ENCODE results near the gene NXNL1.
A peak's percentile ranks its signal among the peaks of the same experiment; 100 is the strongest.
"Not testable (repeated sequence)": the region's sequence is repeated elsewhere in the genome, so short reads cannot be mapped to it uniquely, and the experiment has no call there.

The NXNL1 gene

DNA sequence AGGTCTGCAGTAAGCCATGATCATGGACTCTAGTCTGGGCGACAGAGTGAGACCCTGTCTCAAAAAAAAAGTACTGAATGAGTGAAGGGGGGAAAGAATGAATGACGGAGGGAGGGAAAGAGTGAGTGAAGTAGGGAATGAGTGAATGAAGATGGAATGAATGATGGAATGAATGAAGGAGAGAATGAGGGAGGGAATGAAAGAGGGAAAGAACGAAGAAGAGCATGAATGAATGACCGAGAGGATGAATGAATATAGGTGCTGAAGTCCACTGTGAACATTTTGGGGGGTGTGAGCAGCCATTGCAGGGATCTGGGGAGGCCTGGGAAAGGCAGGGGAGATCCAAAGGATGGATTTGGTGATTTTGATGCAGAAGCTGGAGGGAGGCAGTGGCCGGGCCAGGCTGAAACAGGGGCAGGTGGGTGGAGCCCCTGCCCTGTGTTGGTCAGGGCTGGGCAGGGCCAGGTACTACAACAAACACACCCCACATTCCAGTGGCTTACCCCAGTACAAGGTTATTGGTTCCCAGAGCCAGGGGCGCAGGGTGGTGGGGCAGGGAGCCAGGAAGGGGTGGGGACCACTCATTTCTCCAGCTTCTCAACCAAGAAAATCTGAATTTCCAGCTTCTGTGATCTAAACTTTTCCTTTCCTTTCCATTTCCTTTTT is 23.9 kb upstream of the NXNL1 start:
- no peak for DNase-seq

DNA sequence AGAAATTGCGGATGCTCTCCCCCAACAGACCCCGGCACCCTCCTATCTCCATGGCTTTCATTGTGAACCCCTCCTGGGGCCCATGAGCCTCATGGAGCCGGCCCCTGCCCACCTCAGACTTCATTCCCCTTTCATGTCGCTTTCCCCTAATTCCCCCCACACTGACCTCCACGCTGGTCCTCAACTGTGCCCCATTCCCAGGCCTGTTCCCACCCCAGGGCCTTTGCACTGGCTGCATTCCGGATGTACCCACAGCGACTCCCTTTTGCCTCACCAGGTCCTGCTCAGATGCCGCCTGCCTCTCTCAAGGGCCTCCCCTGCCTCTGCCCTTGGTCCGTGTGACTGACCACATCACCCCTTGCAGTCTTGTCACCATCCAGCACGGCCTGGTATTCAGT is 22.9 kb upstream of the NXNL1 start:
- DNase-seq = no peak

DNA sequence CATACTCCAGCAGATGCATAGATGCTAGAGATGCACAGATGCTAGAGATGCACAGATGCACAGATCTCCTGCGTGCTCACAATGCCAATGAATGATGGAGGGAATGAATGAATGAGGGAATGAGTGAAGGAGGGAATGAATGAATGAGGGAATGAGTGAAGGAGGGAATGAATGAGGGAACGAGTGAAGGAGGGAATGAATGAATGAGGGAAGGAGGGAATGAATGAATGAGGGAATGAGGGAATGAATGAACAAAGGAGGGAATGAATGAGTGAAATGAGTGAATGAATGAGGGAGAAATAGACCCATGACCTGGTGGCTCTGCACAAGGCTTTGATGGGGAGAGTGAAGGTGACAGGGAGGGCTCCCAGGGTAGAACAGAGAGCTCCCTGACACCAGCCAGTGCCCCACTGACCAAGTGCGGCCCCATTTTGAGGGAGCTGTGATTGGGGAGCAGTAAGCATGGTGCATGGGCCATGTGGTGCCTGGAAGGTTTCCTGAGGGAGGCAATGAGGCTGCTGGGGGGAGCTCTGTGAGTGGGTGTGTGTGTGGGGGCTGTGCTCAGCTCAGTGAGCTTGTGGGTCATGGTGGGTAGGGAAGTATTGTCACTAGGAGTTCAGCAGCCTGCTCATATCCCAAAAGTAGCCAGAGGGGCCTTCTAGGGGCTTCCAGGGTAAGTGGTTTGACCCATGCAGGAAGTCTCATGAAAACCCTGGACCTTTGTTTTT is 22.3 kb upstream of the NXNL1 start:
- DNase-seq = no peak

DNA sequence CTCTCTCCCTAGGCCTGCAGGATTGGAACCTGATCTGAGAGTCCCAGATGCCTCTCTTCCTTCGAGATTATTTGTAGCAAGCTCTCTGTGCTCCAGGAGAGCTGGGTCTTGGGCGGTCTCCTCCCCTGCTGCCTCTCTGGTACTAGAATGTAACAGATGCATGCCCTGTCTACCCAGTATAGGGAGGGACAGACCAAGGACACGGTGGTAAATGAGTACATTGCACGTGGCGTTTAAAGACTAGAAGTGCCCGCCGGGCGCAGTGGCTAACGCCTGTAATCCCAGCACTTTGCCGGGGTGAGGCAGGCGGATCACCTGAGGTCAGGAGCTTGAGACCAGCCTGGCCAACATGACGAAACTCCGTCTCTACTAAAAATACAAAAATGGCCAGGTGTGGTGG is 21.3 kb upstream of the NXNL1 start:
- no peak for DNase-seq

DNA sequence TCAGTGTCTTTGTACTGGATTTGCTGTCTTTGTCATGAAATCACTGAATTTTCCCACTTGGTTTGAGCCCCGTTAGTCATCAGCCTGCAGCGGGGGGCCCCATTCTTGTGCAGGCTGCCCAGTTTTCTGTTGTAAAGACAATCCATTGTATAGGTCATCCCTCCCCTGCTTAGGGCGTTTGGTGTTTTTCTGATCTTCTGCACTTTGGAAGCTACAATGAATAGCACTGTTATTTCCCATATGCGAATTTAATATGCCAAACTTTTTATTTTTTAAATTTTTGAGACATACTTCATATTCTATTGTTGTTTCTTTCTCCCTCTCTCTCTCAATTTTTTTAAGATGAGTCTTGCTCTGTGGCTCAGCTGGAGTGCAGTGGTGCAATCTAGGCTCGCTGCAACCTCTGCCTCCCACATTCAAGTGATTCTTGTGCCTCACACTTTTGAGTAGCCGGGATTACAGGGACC is 18.6 kb upstream of the NXNL1 start:
- DNase-seq = no peak

DNA sequence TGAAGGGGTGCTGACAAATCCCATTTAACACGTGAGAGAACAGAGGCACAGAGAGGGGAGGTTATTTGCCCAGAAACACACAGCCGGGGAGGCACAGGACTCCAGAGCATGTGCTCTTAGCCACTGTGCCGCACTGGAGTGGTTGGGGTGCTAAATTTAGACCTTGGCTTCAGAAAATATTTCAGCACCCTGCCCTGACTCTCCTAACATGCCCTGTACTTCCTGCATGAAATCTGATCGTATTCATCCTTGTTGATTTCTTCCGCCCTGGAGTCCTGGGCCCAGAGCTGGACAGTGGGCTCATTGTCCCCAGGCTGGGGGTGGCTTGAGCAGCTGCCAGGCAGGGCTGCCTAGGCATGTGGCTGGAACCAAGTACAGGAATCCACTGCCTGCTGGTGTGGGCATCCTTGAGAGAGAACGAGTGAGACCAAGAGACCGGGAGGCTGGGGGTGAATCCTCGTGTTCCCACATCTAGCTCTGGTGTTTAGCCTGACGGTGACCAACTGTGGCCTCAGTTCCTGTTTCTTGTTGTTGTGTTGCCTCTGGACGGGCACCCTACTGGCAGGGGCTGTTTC is 14.9 kb upstream of the NXNL1 start:
- DNase-seq = no peak

DNA sequence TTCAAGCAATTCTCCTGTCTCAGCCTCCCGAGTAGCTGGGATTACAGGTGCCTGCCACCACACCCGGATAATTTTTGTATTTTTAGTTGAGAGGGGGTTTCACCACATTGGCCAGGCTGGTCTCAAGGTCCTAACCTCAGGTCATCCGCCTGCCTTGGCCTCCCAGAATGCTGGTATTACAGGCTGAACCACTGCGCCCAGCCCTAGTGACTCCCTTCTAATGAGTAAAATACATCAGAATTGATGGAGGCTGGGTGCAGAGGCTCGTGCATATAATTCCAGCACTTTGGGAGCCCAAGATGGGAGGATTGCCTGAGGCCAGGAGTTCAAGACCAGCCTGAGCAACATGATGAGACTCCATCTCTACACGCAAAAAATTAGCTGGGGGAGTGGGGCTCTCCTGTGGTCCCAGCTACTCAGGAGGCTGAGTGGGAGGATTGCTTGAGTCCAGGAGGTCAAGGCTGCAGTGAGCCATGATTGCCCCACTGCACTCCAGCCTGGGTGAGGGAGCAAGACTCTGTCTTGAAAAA is 14.3 kb upstream of the NXNL1 start:
- not testable (repeated sequence) for DNase-seq

DNA sequence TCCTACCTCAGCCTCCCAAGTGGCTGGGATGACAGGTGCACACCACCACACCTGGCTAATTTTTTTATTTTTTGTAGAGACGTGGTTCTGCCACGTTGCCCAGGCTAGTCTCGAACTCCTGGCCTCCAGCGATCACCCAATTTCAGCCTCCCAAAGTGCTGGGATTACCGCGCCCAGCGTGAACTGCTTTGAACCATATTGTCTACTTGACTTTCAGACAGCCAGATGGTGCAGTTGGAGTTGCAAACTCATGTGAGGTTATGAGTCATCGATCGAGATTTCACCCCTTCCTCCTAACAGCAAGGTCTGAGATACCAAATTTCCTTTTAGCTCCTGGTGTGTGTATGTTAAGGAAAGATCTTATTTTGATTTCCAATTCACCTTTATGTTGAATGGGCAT is 12.3 kb upstream of the NXNL1 start:
- DNase-seq = peak; percentile 39

DNA sequence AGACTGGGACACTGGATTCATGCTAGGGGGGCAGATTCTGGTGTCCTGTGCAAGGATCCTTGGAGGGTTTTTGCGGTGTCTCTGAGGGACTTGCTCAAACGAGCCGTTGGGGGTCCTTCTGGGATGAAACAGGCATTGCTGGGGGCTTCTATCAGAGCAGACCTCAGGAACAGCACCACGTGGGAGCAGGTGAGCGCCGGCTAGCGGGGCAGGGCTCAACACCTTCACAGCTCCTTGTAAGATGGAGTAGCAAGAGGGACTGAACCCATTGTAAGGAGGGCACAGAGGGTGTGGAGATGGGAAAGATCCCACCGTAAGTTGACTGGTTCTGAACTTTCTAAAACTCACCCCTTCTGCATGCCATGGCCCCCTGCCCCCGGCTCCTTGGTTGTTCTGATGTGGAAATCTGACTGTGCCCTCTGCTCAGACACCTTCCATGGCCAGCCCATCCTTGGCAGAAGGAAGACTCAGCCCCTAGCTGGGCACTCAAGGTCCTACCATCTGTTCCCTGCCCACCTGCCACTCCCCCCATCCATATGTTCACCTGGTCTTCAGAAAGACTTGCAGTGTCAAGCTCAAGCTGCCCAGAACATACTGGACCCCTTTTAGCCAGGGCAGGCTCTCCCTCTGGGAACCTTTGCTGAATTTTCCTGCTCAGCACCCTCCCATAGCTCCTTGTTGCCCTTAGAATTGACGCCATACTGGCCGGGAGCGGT is 10.8 kb upstream of the NXNL1 start:
- no peak for DNase-seq

DNA sequence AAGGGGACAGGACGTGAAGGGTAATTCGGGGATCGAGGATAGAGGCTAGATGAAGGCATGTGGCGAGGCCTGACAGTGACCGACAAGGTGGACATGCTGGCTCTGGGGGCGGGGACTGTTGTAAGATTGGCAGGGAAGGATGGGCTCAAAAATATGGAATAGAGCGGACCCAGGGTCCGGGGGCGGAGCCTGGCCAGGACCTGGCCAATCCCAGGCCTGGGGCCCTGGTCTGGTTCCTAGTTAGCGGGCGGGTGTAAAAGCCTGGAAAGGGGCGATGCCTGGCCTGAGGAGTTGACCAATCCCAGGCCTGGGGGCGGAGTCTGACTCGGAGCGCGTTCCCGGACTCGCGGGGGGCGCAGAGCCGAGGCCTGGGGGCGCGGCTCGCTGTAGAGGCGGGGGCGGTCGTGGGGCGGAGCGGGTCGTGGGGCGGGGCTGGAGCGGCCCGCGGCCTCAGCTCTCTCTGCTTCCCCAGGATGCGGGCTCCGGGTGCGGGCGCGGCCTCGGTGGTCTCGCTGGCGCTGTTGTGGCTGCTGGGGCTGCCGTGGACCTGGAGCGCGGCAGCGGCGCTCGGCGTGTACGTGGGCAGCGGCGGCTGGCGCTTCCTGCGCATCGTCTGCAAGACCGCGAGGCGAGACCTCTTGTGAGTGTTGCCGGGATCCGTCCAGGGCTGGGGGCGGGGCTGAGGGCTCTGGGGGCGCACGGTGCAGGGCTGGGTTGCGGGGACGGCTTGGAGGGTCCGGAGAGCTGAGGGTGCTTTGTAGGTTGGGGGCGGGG is 9.5 kb upstream of the NXNL1 start, which contains the start of gene SLC27A1:
Gene SLC27A1 (plus strand): TSS at position 457 of the 774 bp plus-strand sequence. CDS start 17 bp downstream, at position 474.
- peak; percentile 97 for DNase-seq

DNA sequence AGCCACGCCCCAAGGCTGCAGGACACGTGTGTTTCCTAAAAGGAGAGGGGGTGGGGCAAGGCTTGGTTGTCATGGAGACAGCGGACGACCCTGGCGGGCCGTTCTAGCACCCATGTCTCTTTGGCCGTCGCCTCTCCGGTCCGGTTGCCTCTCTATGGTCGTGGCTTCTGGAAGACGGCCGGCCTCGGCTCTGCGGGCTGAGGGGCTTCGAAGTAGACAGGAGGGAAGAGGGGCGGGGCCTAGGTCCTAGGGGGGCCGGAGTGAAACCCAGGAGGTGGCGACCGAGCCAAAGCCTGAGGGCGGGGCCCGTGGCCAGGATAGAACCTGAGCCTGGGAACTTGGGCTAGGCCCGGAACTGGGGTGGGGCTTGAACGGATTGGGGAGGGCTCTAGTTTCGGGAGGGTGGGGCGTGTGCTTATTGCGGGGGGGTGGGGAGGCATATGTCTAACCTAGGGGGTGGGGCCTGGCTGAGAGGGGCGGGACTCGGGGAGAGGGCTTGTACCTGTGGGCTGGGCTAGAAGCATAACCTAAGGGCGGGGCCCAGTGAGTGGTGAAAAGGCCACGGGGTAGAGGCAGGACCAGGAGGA is 8.8 kb upstream of the NXNL1 start:
- DNase-seq = peak; percentile 99

DNA sequence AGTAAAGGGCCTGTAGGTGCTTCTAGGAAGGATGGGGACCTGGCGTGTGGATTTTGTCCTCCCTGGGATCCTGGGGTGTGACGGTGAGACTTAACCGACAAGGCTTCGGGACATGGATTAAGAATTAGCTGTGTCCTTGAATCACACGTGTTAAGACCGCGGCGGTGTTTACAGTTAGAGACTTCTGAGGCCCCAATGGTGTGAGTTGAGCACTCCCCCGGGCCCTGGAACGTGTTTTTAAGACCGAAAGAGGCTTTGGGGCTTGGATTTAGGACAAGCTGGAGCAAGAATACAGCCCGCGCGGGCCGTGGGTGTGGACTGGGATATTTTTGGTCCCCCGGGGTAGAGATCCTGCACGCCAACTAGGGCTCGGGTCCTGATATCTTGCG is 8.4 kb upstream of the NXNL1 start:
- DNase-seq = no peak

DNA sequence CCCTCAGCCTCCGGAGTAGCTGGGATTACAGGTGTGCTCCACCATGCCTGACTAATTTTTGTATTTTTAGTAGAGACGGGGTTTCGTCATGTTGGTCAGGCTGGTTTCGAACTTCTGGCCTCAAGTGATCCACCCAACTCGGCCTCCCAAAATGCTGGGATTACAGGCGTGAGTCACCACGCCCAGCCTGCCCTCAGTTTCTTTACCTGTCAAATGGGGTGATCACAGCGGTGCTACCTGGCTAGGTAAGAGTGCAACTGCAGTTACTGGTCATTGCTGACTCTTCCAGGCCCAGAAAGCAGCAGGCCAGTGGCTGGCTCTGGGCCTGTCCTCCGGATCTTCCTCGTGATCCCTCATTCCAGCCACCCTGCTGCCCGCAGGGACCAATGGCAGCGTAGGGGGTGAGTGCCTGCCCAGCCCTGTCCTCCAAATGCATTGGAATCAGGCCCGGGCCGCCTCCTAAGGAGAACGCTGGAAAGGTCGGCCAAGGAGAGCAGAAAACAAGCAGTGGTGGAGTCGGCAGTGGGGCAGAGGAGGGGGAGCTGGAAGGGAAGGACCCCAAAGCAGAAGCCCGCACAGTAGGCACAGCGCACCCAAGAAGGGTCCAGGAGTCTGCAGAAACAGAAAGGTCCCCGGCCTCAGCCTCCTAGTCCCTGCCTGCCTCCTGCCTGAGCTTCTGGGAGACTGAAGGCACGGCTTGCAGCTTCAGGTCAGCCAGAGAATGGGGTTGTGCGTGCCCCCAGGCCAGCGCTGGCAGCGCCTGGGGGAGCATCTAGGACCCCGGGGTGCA is 7.8 kb upstream of the NXNL1 start:
- peak; percentile 15 for DNase-seq

DNA sequence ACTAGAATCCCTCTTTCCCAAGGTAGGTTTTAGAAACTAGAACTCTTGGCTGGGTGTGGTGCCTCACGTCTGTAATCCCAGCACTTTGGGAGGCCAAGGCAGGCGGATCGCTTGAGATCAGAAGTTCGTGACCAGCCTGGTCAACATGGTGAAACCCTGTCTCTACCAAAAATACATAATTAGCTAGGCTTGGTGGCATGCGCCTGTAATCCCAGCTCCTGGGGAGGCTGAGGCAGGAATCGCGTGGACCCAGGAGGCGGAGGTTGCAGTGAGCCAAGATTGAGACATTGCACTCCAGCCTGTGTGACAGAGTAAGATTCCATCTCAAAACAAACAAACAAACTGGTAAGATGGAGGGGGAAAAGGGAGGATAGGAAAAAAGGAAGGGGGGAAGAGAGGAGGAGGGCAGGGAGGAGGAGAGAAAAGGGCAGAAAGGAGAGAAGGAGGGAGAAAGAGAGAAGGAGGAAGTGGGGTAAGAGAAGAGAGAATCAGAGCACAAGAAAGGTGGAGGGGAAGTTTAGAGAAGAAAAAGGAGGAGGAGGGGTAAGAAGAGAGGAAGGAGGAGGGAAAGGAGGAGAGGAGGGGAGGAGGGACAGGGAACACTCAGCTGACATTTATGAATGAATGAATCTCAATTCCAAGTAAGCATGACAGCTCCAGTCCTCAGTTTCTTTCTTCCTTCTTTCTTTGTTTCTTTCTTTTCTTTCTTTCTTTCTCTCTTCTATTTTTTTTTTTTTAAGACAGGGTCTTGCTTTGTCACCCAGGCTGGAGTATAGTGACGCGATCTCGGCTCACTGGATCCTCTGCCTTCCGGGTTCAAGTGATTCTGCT is 7.0 kb upstream of the NXNL1 start:
- no peak for DNase-seq

DNA sequence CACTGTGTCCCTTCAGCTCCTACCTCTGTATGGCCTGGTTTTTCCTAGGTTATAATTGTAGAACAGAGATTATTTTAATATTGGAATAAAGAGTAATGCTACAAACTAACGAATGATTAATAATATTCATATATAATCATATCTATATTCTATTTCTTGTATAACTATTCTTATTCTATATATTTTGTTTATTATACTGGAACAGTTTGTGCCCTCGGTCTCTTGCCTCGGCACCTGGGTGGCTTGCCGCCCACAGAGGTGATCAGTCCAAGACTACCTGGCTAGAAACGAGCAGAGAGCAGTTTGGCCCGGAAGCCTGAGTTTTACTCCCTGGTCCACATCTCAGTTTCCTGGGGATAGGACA is 5.7 kb upstream of the NXNL1 start:
- no peak for DNase-seq

DNA sequence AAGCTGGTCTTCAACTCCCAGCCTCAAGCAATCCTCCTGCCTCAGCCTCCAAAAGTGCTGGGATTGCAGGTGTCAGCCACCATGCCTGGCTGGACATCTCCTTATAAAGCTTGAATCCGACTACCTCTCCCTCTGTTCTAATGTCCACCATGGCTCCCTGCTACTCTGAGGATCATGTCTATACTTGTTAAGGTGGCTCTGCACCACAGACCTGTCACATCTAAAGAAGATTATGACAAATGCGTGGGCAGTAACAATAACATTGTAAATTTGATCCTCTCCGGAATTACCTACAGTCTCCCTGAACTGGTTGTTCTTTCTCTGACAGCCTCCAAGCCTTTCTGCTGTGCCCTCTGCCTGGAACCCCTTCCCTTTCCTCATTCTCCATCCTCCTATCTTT is 1.8 kb downstream of the NXNL1 start:
- no peak for DNase-seq

DNA sequence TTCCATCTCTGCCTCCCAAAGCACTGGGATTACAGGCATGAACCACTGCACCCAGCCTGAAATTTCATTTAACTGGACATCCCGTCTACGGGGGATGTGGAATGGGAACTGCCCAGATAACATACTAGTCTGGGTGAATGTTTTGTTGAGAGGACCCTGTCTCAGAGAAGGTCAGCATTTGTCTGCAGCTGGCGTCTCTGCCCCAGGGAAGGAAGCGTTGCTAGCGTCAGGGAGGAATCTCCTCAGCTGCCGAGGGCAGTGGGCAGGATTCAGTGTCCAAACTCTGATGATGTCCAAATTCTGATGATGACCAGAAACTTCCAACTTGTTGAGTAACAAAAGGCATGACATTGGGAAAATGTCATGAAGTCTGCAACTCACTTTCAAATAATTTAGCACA is 3.1 kb downstream of the NXNL1 start:
- no peak for DNase-seq

DNA sequence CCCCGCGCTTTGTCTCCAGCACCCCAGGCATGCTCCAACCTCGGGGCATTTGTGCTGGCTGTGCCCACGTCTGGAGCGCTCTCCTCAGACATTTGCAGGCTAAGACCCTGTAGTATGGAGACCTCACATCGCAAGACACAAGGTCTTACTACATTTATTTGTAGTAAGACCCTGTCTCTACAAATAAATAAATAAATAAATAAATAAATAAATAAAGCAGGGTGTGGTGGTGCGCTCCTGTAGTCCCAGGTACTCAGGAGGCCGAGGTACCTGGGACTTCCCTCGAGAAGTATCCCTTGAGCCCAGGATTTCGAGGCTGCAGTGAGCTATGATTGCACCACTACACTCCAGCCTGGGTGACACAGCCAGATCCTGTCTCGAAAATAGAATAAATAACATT is 4.6 kb downstream of the NXNL1 start:
- DNase-seq = no peak

DNA sequence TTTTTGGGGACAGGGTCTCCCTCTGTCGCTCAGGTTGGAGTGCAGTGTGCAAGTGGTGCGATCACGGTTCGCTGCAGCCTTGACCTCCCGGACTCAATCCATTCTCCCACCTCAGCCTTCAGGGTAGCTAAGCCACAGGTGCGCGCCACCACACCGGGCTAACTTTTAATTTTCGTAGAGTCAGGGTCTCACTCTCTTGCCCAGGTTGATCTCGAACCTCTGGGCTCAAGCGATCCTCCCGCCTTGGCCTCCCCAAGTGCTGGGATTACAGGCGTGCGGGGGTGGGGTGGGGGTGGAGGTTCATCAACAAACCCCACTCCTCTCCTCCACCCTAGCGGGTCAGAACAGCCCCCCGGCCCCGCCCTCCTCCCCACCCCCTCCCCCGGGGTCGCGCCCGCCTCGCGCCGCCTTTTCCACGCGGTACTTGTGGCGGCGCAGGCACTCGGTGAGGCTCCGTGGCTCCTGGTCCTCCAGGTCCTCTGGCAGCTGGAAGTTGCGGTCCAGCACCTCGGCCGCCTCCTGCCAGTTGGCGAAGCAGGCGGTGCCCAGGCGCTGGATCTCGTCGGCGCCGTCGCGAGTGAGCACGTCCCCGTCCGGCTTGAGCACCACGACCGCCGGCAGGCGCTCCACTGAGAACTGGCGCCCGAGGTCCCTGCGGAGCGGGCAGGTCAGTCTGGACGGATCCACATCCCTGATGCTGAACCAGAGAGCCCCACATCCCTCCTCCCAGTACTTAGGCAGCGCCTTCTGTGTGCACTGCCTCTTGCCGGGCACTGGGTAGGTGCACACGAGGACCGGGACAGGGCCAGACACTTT is 5.2 kb downstream of the NXNL1 start:
- no peak for DNase-seq
